GM12873 (cell line): ENCODE data around the gene MT1B.

ENCODE experiments used
- TF ChIP-seq, protein P1 (sequence below): IDR thresholded peaks from 2 replicates; pipeline ENCODE4 v1.5.1; 2012; ENCODE audit warnings: low read depth, mild to moderate bottlenecking, moderate library complexity, low read length, control low read depth; ENCODE audit not compliant: insufficient read depth; ENCODE audit errors: missing control alignments

The MT1B gene

GRCh38 chr16:56695246-56695645 lies 43.6 kb downstream of the MT1B start:
- TF ChIP-seq, protein P1, sequence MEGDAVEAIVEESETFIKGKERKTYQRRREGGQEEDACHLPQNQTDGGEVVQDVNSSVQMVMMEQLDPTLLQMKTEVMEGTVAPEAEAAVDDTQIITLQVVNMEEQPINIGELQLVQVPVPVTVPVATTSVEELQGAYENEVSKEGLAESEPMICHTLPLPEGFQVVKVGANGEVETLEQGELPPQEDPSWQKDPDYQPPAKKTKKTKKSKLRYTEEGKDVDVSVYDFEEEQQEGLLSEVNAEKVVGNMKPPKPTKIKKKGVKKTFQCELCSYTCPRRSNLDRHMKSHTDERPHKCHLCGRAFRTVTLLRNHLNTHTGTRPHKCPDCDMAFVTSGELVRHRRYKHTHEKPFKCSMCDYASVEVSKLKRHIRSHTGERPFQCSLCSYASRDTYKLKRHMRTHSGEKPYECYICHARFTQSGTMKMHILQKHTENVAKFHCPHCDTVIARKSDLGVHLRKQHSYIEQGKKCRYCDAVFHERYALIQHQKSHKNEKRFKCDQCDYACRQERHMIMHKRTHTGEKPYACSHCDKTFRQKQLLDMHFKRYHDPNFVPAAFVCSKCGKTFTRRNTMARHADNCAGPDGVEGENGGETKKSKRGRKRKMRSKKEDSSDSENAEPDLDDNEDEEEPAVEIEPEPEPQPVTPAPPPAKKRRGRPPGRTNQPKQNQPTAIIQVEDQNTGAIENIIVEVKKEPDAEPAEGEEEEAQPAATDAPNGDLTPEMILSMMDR: no peak

GRCh38 chr16:56697456-56698155 lies 45.9 kb downstream of the MT1B start:
- TF ChIP-seq, protein P1: no peak

- TF ChIP-seq, protein P1: no peak
These were observed 48.5 kb downstream of the MT1B start for GRCh38 chr16:56700195-56700594.

DNA sequence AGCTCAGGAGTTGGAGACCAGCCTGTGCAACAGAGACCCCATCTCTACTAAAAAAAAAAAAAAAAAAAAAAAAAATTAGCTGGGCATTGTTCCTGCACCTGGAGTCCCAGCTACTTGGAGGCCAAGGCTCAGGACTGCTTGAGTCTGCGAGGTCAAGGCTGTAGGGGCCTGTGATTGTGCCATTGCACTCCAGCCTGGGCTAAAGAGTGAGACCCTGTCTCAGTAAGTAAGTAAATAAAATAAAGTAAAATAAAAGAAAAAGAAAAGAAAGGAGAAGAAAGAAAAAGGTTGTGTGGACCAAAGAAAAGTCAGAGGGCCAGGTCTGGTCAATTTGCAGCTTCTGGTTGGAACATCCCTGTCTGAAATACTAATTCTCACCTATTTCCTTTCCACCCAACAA lies 48.9 kb downstream of the MT1B start:
- TF ChIP-seq, protein P1: no peak

DNA sequence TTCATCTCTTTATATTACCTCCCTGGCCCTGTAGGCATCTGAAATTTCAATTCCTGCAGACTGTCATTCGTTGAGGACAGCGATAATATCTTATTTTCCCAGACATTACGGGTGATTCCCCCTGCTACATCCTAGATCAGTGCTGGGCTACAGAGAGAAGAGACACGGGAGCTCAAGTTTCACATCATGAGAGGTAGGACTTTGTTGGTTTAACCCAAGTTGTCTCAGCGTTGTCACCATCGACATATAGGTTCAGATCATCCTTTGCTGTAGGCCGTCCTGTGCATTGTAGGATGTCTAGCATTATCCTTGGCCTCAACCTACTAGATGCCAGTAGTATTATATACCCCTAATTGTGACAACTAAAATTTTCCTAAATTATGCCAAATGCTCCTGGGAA lies 49.8 kb downstream of the MT1B start:
- TF ChIP-seq, protein P1: no peak
